Activated effector memory CD4-positive, alpha-beta T cell treated with Interleukin-2 at 50 U/mL for 16 hours (primary cell): ENCODE data around the gene CROCC2.

ENCODE experiments used
- DNase-seq: peaks from one replicate; pipeline ENCODE4 v3.0.0-alpha.2; 2020

CROCC2 gene

GRCh38 chr2:240922982-240923537, 16.9 kb downstream of the CROCC2 start:
- DNase-seq, result no peak

- DNase-seq, result no peak
These were observed 19.0 kb downstream of the CROCC2 start for GRCh38 chr2:240925191-240925567.

GRCh38 chr2:240925568-240926515, 19.7 kb downstream of the CROCC2 start:
- no peak for DNase-seq

GRCh38 chr2:240926516-240927389, 20.6 kb downstream of the CROCC2 start:
- no peak for DNase-seq

GRCh38 chr2:240927390-240927781, 21.2 kb downstream of the CROCC2 start:
- no peak for DNase-seq

- no peak for DNase-seq
These were observed 22.6 kb downstream of the CROCC2 start for GRCh38 chr2:240928476-240929363.

GRCh38 chr2:240929364-240930095, 23.4 kb downstream of the CROCC2 start:
- no peak for DNase-seq

GRCh38 chr2:240930096-240930630, 24.0 kb downstream of the CROCC2 start:
- DNase-seq, result no peak

GRCh38 chr2:240930631-240931318, 24.6 kb downstream of the CROCC2 start:
- DNase-seq, result no peak

GRCh38 chr2:240931319-240931949, 25.3 kb downstream of the CROCC2 start:
- no peak for DNase-seq

- no peak for DNase-seq
These were observed 26.0 kb downstream of the CROCC2 start for GRCh38 chr2:240932001-240932723.

GRCh38 chr2:240932724-240933047, 26.6 kb downstream of the CROCC2 start:
- no peak for DNase-seq

- DNase-seq, result no peak
These were observed 27.2 kb downstream of the CROCC2 start for GRCh38 chr2:240933048-240933965.

GRCh38 chr2:240933966-240934700, 28.0 kb downstream of the CROCC2 start:
- no peak for DNase-seq

- no peak for DNase-seq
These were observed 28.6 kb downstream of the CROCC2 start for GRCh38 chr2:240934701-240935102.

- DNase-seq, result no peak
These were observed 29.2 kb downstream of the CROCC2 start for GRCh38 chr2:240935103-240935876.

GRCh38 chr2:240936106-240936505, 30.0 kb downstream of the CROCC2 start:
- no peak for DNase-seq
